SK-N-DZ (cell line): ENCODE results near the gene C10orf62.
A peak's percentile ranks its signal among the peaks of the same experiment; 100 is the strongest.
"Not testable (repeated sequence)": the region's sequence is repeated elsewhere in the genome, so short reads cannot be mapped to it uniquely, and the experiment has no call there.

ENCODE experiments used
- DNase-seq: peaks from one replicate; pipeline ENCODE4 v3.0.0-alpha.2; 2015; ENCODE audit warnings: low spot score

The C10orf62 gene

GRCh38 chr10:97564776-97565175 is 24.7 kb upstream of the C10orf62 start:
- no peak for DNase-seq

- DNase-seq = no peak
Measured at GRCh38 chr10:97566336-97566996, 23.1 kb upstream of the C10orf62 start.

- DNase-seq = no peak
Measured at GRCh38 chr10:97567891-97568290, 21.6 kb upstream of the C10orf62 start.

- no peak for DNase-seq
Measured at GRCh38 chr10:97570146-97570788, 19.3 kb upstream of the C10orf62 start.

- no peak for DNase-seq
Measured at GRCh38 chr10:97570789-97571471, 18.6 kb upstream of the C10orf62 start.

GRCh38 chr10:97571622-97572021 is 17.9 kb upstream of the C10orf62 start:
- no peak for DNase-seq

GRCh38 chr10:97572214-97572989 is 17.1 kb upstream of the C10orf62 start, which contains the start of gene ANKRD2:
TSS of gene ANKRD2 (plus strand) at chr10:97572779. CDS start at chr10:97572789, 10 bp downstream.
- DNase-seq = peak; percentile 76

- no peak for DNase-seq
Measured at GRCh38 chr10:97573021-97573420, 16.5 kb upstream of the C10orf62 start.

GRCh38 chr10:97573672-97574071 is 15.8 kb upstream of the C10orf62 start:
- no peak for DNase-seq

- no peak for DNase-seq
Measured at GRCh38 chr10:97574374-97575126, 15.0 kb upstream of the C10orf62 start.

GRCh38 chr10:97575127-97575668 is 14.3 kb upstream of the C10orf62 start:
- DNase-seq = no peak

GRCh38 chr10:97576487-97576886 is 13.0 kb upstream of the C10orf62 start:
- DNase-seq = not testable (repeated sequence)

GRCh38 chr10:97577701-97578100 is 11.8 kb upstream of the C10orf62 start:
- DNase-seq = no peak

GRCh38 chr10:97578171-97578844 is 11.2 kb upstream of the C10orf62 start:
- DNase-seq = no peak

GRCh38 chr10:97580421-97581367 is 8.8 kb upstream of the C10orf62 start:
- no peak for DNase-seq

GRCh38 chr10:97582169-97582568 is 7.4 kb upstream of the C10orf62 start:
- no peak for DNase-seq

- no peak for DNase-seq
Measured at GRCh38 chr10:97583476-97583875, 6.0 kb upstream of the C10orf62 start.

GRCh38 chr10:97584060-97584797 is 5.3 kb upstream of the C10orf62 start, which contains the start of gene HOGA1:
TSS of gene HOGA1 (plus strand) at chr10:97584389. CDS start at chr10:97584704, 315 bp downstream.
- peak; percentile 96 for DNase-seq
